Measurements from ENCODE around the gene SLC25A46. TPM values are rescaled to one million over a fixed set of nuclear protein-coding genes. Genes with fewer than 3 reads are reported as not detected.
A peak's percentile ranks its signal among the peaks of the same experiment; 100 is the strongest.
"Not testable (repeated sequence)": the region's sequence is repeated elsewhere in the genome, so short reads cannot be mapped to it uniquely, and the experiment has no call there.

SLC25A46 gene
- total and polyA plus RNA-seq, 9 of the 15 experiments (the other 6 are each of a cell fraction or from before 2014, with no cell fraction given) = 7.8 to 47.3 (median 31.8) TPM

GRCh38 chr5:110788006-110788405, 49.2 kb downstream of the SLC25A46 start:
- H3K4me1 ChIP-seq (replicated peaks in 1 of 2; ENCODE audit: control insufficient read depth in 2 of 2, insufficient read depth in 2 of 2, low read length in 2 of 2); DNase-seq (ENCODE audit: extremely low read depth in 1 of 4, low spot score in 3 of 4); H3K27me3 ChIP-seq (ENCODE audit: control insufficient read depth in 2 of 2, insufficient read depth in 2 of 2, low read length in 2 of 2); CTCF ChIA-PET (ENCODE audit: low intra/inter-chr PET ratio); POLR2A ChIA-PET; H3K4me3 ChIP-seq; H4K20me1 ChIP-seq (replicated peaks; ENCODE audit: control insufficient read depth, insufficient read depth, low read length); H2AFZ ChIP-seq (ENCODE audit: low read depth, low read length); H3K36me3 ChIP-seq (ENCODE audit: control insufficient read depth, insufficient read depth, low read length); H3K9me3 ChIP-seq (replicated peaks; ENCODE audit: control insufficient read depth, insufficient read depth, low read depth, low read length); H3K9me1 ChIP-seq (ENCODE audit: control insufficient read depth, insufficient read depth, low read length); intact Hi-C loops (cut with micrococcal nuclease); ATAC-seq; H3K79me2 ChIP-seq (ENCODE audit: control insufficient read depth, insufficient read depth, low read length); H3K4me2 ChIP-seq (ENCODE audit: insufficient read depth, low read length); FAIRE-seq; BruUV-seq (replicated peaks); in situ Hi-C loops (cut with MboI); H3K27ac ChIP-seq (ENCODE audit: extremely low read depth, low read depth, low read length); H3K9ac ChIP-seq (ENCODE audit: insufficient read depth in 1 of 2, low read depth in 2 of 2, low read length in 2 of 2): not testable (repeated sequence)
- TF ChIP-seq ZNF146 (CRISPR knock-in tag; IDR thresholded peaks at IDR 0.05; ENCODE audit: unreplicated experiment) = peak; percentile 76
- WGBS (ENCODE audit: insufficient coverage, low coverage, missing lambda C conversion rate) = 4% methylated on average over 3 of the region's 3 CpGs

GRCh38 chr5:110790673-110791072, 51.9 kb downstream of the SLC25A46 start:
- no peak for DNase-seq (ENCODE audit: extremely low read depth in 1 of 4, low spot score in 3 of 4)
- in situ Hi-C loops (cut with MboI) (no loop called here), intact Hi-C loops (cut with micrococcal nuclease) (no loop called here)
- TF ChIP-seq ZNF518B (CRISPR knock-in tag; IDR thresholded peaks at IDR 0.05) (no peak), ZNF316 (IDR thresholded peaks at IDR 0.05) (peak; percentile 18; the same call in 1 of the 2 replicates)
- H4K20me1 ChIP-seq (replicated peaks; ENCODE audit: control insufficient read depth, insufficient read depth, low read length) = no peaks in the 10 kb centered on the region
- H3K9me1 ChIP-seq (ENCODE audit: control insufficient read depth, insufficient read depth, low read length) = no peaks in the 10 kb centered on the region
- H3K36me3 ChIP-seq (ENCODE audit: control insufficient read depth, insufficient read depth, low read length) = no peaks in the 10 kb centered on the region
- ATAC-seq = no peak
- 0% methylated on average over 1 of the region's 1 CpG for WGBS (ENCODE audit: insufficient coverage, low coverage, missing lambda C conversion rate)
- no peaks in the 10 kb centered on the region for H3K9me3 ChIP-seq (replicated peaks; ENCODE audit: control insufficient read depth, insufficient read depth, low read depth, low read length)
- H3K27me3 ChIP-seq (ENCODE audit: control insufficient read depth in 2 of 2, insufficient read depth in 2 of 2, low read length in 2 of 2) = no peaks in the 10 kb centered on the region
- ChIA-PET CTCF (ENCODE audit: low intra/inter-chr PET ratio) (no interaction called here), POLR2A (no interaction called here)
- no peaks in the 10 kb centered on the region for H3K79me2 ChIP-seq (ENCODE audit: control insufficient read depth, insufficient read depth, low read length)
- BruUV-seq (replicated peaks) = no TSS peak
- H3K27ac ChIP-seq (ENCODE audit: extremely low read depth, low read depth, low read length) = no peak overlapping the region
- no peak overlapping the region for H3K4me3 ChIP-seq
- H3K4me1 ChIP-seq (replicated peaks in 1 of 2; ENCODE audit: control insufficient read depth in 2 of 2, insufficient read depth in 2 of 2, low read length in 2 of 2) = no peaks in the 10 kb centered on the region
- H3K4me2 ChIP-seq (ENCODE audit: insufficient read depth, low read length) = no peak overlapping the region
- no peak overlapping the region for H3K9ac ChIP-seq (ENCODE audit: insufficient read depth in 1 of 2, low read depth in 2 of 2, low read length in 2 of 2)
- H2AFZ ChIP-seq (ENCODE audit: low read depth, low read length) = no peak overlapping the region
- no peak for FAIRE-seq

All from K562 (cell line).